Activated CD8-positive, alpha-beta memory T cell treated with anti-CD3 and anti-CD28 coated beads, Interleukin-2, amount 50 U/mL, for 1 hour (primary cell): Measurements from ENCODE around the gene GPR3.
"Not testable (repeated sequence)": the region's sequence is repeated elsewhere in the genome, so short reads cannot be mapped to it uniquely, and the experiment has no call there.

Source experiments
- DNase-seq: peaks from one replicate; pipeline ENCODE4 v3.0.0-alpha.2; 2020; ENCODE audit errors: extremely low read depth

The GPR3 gene

GRCh38 chr1:27380224-27380623 is 12.2 kb upstream of the GPR3 start:
- DNase-seq = no peak

- no peak for DNase-seq
These were observed 11.4 kb upstream of the GPR3 start for GRCh38 chr1:27380766-27381733.

GRCh38 chr1:27381969-27382762 is 10.3 kb upstream of the GPR3 start:
- DNase-seq = no peak

GRCh38 chr1:27383039-27383605 is 9.3 kb upstream of the GPR3 start, which contains the start of gene CD164L2:
Gene CD164L2, minus strand, starts transcription at chr1:27383333. Its CDS starts 94 bp downstream, at chr1:27383239.
- DNase-seq = no peak

- DNase-seq = no peak
These were observed 8.8 kb upstream of the GPR3 start for GRCh38 chr1:27383661-27384060.

- not testable (repeated sequence) for DNase-seq
These were observed 7.6 kb upstream of the GPR3 start for GRCh38 chr1:27384797-27385196.

- DNase-seq = no peak
These were observed 4.0 kb upstream of the GPR3 start for GRCh38 chr1:27388337-27389005.

- no peak for DNase-seq
These were observed 819 bp upstream of the GPR3 start for GRCh38 chr1:27391511-27392095.

- DNase-seq = no peak
These were observed 585 bp downstream of the GPR3 start for GRCh38 chr1:27392778-27393635.

GRCh38 chr1:27393641-27394281 is 1.3 kb downstream of the GPR3 start:
- DNase-seq = no peak

GRCh38 chr1:27394282-27394658 is 1.8 kb downstream of the GPR3 start:
- no peak for DNase-seq

- DNase-seq = no peak
These were observed 2.5 kb downstream of the GPR3 start for GRCh38 chr1:27394925-27395324.

- peak; percentile 39 for DNase-seq
These were observed 3.2 kb downstream of the GPR3 start for GRCh38 chr1:27395441-27396195.

- no peak for DNase-seq
These were observed 4.7 kb downstream of the GPR3 start for GRCh38 chr1:27397110-27397509.

GRCh38 chr1:27397749-27398148 is 5.3 kb downstream of the GPR3 start:
- DNase-seq = no peak

GRCh38 chr1:27398405-27399149 is 6.2 kb downstream of the GPR3 start:
- DNase-seq = no peak

GRCh38 chr1:27399251-27400025 is 7.0 kb downstream of the GPR3 start:
- no peak for DNase-seq
